H9 (cell line): Measurements from ENCODE around the gene HTRA3. TPM values are rescaled to one million over a fixed set of nuclear protein-coding genes. Genes with fewer than 3 reads are reported as not detected.

ENCODE experiments used
- DNase-seq: peaks from one replicate; pipeline ENCODE4 v3.0.0-alpha.2; 2017
- H2AFZ ChIP-seq: one replicate; pipeline ENCODE4 v1.6.1; 2013; ENCODE audit warnings: mild to moderate bottlenecking, low read length, control low read depth, moderate library complexity
- H2AK5ac ChIP-seq: 2 replicates; pipeline ENCODE4 v1.6.1; 2013; ENCODE audit warnings: low read length, control low read depth, mixed read lengths; ENCODE audit not compliant: insufficient read length
- H2BK120ac ChIP-seq: one replicate; pipeline ENCODE4 v1.6.1; 2013; ENCODE audit warnings: low read depth, mild to moderate bottlenecking, low read length, control low read depth, inconsistent platforms; ENCODE audit not compliant: poor library complexity, severe bottlenecking
- H2BK12ac ChIP-seq: 2 replicates; pipeline ENCODE4 v1.6.1; 2013; ENCODE audit warnings: low read length, control low read depth, mixed read lengths, low read depth; ENCODE audit not compliant: insufficient read length
- H2BK15ac ChIP-seq: 2 replicates; pipeline ENCODE4 v1.6.1; 2013; ENCODE audit warnings: low read depth, low read length, control low read depth
- H2BK20ac ChIP-seq: one replicate; pipeline ENCODE4 v1.6.1; 2013; ENCODE audit warnings: low read depth, mild to moderate bottlenecking, low read length, control low read depth, inconsistent platforms; ENCODE audit not compliant: poor library complexity, severe bottlenecking
- H2BK5ac ChIP-seq: 2 replicates; pipeline ENCODE4 v1.6.1; 2013; ENCODE audit warnings: low read length, control low read depth, mixed read lengths; ENCODE audit not compliant: insufficient read length
- H3K14ac ChIP-seq: 2 replicates; pipeline ENCODE4 v1.6.1; 2013; ENCODE audit warnings: low read length, control low read depth; ENCODE audit not compliant: insufficient read depth
- H3K18ac ChIP-seq: 2 replicates; pipeline ENCODE4 v1.6.1; 2013; ENCODE audit warnings: low read depth, mild to moderate bottlenecking, mixed read lengths, low read length, control low read depth; ENCODE audit not compliant: insufficient read length
- H3K23ac ChIP-seq: 2 replicates; pipeline ENCODE4 v1.6.1; 2013; ENCODE audit warnings: low read length, control low read depth, mixed read lengths, low read depth; ENCODE audit not compliant: insufficient read length
- H3K23me2 ChIP-seq: 2 replicates; pipeline ENCODE4 v1.6.1; 2013; ENCODE audit warnings: low read depth, mild to moderate bottlenecking, mixed read lengths, low read length, control low read depth; ENCODE audit not compliant: insufficient read length, poor library complexity, severe bottlenecking
- H3K27ac ChIP-seq: 2 replicates; pipeline ENCODE4 v1.5.1; 2013; ENCODE audit warnings: low read length, control low read depth, mixed read lengths, low read depth; ENCODE audit not compliant: insufficient read length
- H3K27me3 ChIP-seq: 2 replicates; pipeline ENCODE4 v1.6.1; 2013; ENCODE audit warnings: low read length, control low read depth, inconsistent platforms; ENCODE audit not compliant: insufficient read depth
- H3K4ac ChIP-seq: 2 replicates; pipeline ENCODE4 v1.6.1; 2013; ENCODE audit warnings: low read depth, mild to moderate bottlenecking, control low read depth, inconsistent platforms, low read length, moderate library complexity
- H3K4me1 ChIP-seq: 2 replicates; pipeline ENCODE4 v1.6.1; 2013; ENCODE audit warnings: low read length, control low read depth, inconsistent platforms; ENCODE audit not compliant: insufficient read depth
- H3K4me2 ChIP-seq: 2 replicates; pipeline ENCODE4 v1.6.1; 2013; ENCODE audit warnings: low read length, control low read depth, mixed read lengths; ENCODE audit not compliant: insufficient read length, insufficient read depth
- H3K56ac ChIP-seq: 2 replicates; pipeline ENCODE4 v1.6.1; 2013; ENCODE audit warnings: low read depth, mild to moderate bottlenecking, mixed read lengths, low read length, control low read depth; ENCODE audit not compliant: insufficient read length
- H3K79me1 ChIP-seq: 2 replicates; pipeline ENCODE4 v1.6.1; 2013; ENCODE audit warnings: low read depth, mild to moderate bottlenecking, moderate library complexity, low read length, control low read depth, inconsistent platforms; ENCODE audit not compliant: insufficient read depth, poor library complexity, severe bottlenecking
- H3K79me2 ChIP-seq: 2 replicates; pipeline ENCODE4 v1.6.1; 2013; ENCODE audit warnings: low read length, control low read depth, inconsistent platforms; ENCODE audit not compliant: insufficient read depth
- H3K9ac ChIP-seq: 2 replicates; pipeline ENCODE4 v1.6.1; 2013; ENCODE audit warnings: low read length, control low read depth, mixed read lengths; ENCODE audit not compliant: insufficient read length; ENCODE audit errors: extremely low read depth
- H3K9me3 ChIP-seq: one replicate; pipeline ENCODE4 v1.6.1; 2013; ENCODE audit warnings: low read depth, low read length, inconsistent platforms; ENCODE audit not compliant: control insufficient read depth
- H3T11ph ChIP-seq: one replicate; pipeline ENCODE4 v1.6.1; 2013; ENCODE audit warnings: mild to moderate bottlenecking, low read length, control low read depth, inconsistent platforms
- H4K20me1 ChIP-seq: one replicate; pipeline ENCODE4 v1.6.1; 2013; ENCODE audit not compliant: control insufficient read depth, insufficient read length, insufficient read depth
- H4K5ac ChIP-seq: 2 replicates; pipeline ENCODE4 v1.6.1; 2013; ENCODE audit warnings: low read depth, mild to moderate bottlenecking, mixed read lengths, low read length, control low read depth; ENCODE audit not compliant: insufficient read length
- H4K8ac ChIP-seq: replicated peaks from 2 replicates; pipeline ENCODE4 v1.6.1; 2013; ENCODE audit warnings: low read length, control low read depth, mixed read lengths, low read depth; ENCODE audit not compliant: insufficient read length
- H4K91ac ChIP-seq: 2 replicates; pipeline ENCODE4 v1.6.1; 2013; ENCODE audit warnings: low read depth, mild to moderate bottlenecking, moderate library complexity, mixed read lengths, low read length, control low read depth; ENCODE audit not compliant: insufficient read length
- H3K27ac Mint-ChIP-seq, 3 experiments: 2 replicates in 2 of 3; 3 replicates in 1 of 3; pipeline ENCODE4 v1.8.0; 2020 to 2021; ENCODE audit warnings: mixed read lengths in 3 of 3, mild to moderate bottlenecking in 1 of 3, moderate library complexity in 1 of 3
- H3K27me3 Mint-ChIP-seq: 2 replicates; pipeline ENCODE4 v1.8.0; 2021; ENCODE audit warnings: low read depth, mild to moderate bottlenecking, moderate library complexity, mixed read lengths
- H3K36me3 Mint-ChIP-seq, 3 experiments: 2 replicates in 2 of 3; 3 replicates in 1 of 3; pipeline ENCODE4 v1.8.0; 2020 to 2021; ENCODE audit warnings: low read depth in 3 of 3, mixed read lengths in 3 of 3; ENCODE audit not compliant: insufficient read depth in 1 of 3
- H3K4me1 Mint-ChIP-seq, 2 experiments: 2 replicates each; pipeline ENCODE4 v1.8.0; 2020; ENCODE audit warnings: mixed read lengths in 2 of 2
- H3K4me3 Mint-ChIP-seq, 2 experiments: 2 replicates in 1 of 2; 3 replicates in 1 of 2; pipeline ENCODE4 v1.8.0; 2020 to 2021; ENCODE audit warnings: mild to moderate bottlenecking in 2 of 2, mixed read lengths in 2 of 2, moderate library complexity in 1 of 2
- H3K9me3 Mint-ChIP-seq, 2 experiments: 2 replicates in 1 of 2; 3 replicates in 1 of 2; pipeline ENCODE4 v1.8.0; 2020; ENCODE audit warnings: mild to moderate bottlenecking in 2 of 2, mixed read lengths in 2 of 2, moderate library complexity in 1 of 2
- WGBS: extraction: QIAGEN DNeasy Blood & Tissue Kit; methylation state at CpG from one replicate; pipeline ENCODE4 v1.1.7; 2013; ENCODE audit warnings: missing lambda C conversion rate, low lambda C conversion rate, mixed read lengths; ENCODE audit not compliant: insufficient read length; ENCODE audit errors: extremely low coverage; 5-methylcytosine and 5-hydroxymethylcytosine counted together
- total RNA-seq: library from RNA; stranded (reverse); gene quantifications from 2 replicates; pipeline ENCODE4 v1.2.1, GENCODE V29; 2021
- TF ChIP-seq, protein P1 (sequence below): fragments of 200-600 bp; sonication (generic); conservative IDR thresholded peaks from 3 replicates; pipeline ENCODE4 v1.8.0; 2021; ENCODE audit warnings: antibody characterized with exemption, mild to moderate bottlenecking

Gene HTRA3
- total RNA-seq, 1 experiment from 2014 or later: 3.0 TPM

DNA sequence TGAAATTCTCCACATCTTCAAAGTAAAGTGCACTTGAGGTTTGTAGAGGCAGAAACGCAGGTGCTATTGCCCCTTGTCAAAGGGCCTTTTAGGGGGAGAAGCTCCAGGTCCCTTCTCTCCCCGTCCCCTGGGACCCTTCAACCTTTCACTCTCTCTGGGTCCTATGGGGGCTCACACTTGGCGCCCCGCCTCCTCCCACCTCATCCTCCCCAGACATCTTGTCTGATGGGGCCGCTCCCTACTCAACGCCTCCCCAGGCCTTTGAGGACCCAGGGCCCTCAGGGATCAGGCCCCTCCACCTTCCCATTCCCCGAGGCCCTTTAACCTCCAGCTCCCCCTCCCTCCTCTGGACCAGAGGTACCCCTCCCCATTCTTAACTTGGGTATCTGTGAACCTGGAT lies 1.3 kb upstream of the HTRA3 start:
- Histone ChIP-seq H2AFZ (no peak overlapping the region), H3K79me2 (no peaks in the 10 kb centered on the region), H3K4ac (no peak overlapping the region), H3K23me2 (peaks cover 4% of the 10 kb centered on the region), H3K14ac (no peak overlapping the region), H3K9me3 (no peaks in the 10 kb centered on the region), H2BK15ac (no peak overlapping the region), H3K79me1 (no peaks in the 10 kb centered on the region), H2BK12ac (no peak overlapping the region), H3K18ac (no peak overlapping the region), H3K4me1 (no peaks in the 10 kb centered on the region), H3K4me2 (no peak overlapping the region), H2BK120ac (no peak overlapping the region), H3T11ph (no peak overlapping the region), H4K8ac (no peak overlapping the region), H3K9ac (no peak overlapping the region), H4K20me1 (no peaks in the 10 kb centered on the region), H2AK5ac (no peak overlapping the region), H4K91ac (no peak overlapping the region), H3K56ac (no peak overlapping the region), H2BK20ac (no peak overlapping the region), H4K5ac (no peak overlapping the region), H2BK5ac (no peak overlapping the region), H3K27ac (no peak overlapping the region), H3K27me3 (peaks cover 9% of the 10 kb centered on the region; the same call in 1 of the 2 replicates), H3K23ac (no peak overlapping the region)
- H3K36me3 Mint-ChIP-seq: no peaks in the 10 kb centered on the region; a peak in 1 of 7 replicates
- no peak overlapping the region for H3K27ac Mint-ChIP-seq
- H3K9me3 Mint-ChIP-seq: no peaks in the 10 kb centered on the region; a peak in 1 of 5 replicates
- H3K4me1 Mint-ChIP-seq: peaks cover 0 to 15% of the 10 kb centered on the region in 2 experiments; a peak in 2 of 4 replicates
- DNase-seq: no peak
- no peak overlapping the region for H3K4me3 Mint-ChIP-seq
- TF ChIP-seq, protein P1, sequence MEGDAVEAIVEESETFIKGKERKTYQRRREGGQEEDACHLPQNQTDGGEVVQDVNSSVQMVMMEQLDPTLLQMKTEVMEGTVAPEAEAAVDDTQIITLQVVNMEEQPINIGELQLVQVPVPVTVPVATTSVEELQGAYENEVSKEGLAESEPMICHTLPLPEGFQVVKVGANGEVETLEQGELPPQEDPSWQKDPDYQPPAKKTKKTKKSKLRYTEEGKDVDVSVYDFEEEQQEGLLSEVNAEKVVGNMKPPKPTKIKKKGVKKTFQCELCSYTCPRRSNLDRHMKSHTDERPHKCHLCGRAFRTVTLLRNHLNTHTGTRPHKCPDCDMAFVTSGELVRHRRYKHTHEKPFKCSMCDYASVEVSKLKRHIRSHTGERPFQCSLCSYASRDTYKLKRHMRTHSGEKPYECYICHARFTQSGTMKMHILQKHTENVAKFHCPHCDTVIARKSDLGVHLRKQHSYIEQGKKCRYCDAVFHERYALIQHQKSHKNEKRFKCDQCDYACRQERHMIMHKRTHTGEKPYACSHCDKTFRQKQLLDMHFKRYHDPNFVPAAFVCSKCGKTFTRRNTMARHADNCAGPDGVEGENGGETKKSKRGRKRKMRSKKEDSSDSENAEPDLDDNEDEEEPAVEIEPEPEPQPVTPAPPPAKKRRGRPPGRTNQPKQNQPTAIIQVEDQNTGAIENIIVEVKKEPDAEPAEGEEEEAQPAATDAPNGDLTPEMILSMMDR: no peak
- peaks cover 38% of the 10 kb centered on the region for H3K27me3 Mint-ChIP-seq
- no CpG with 5 or more reads among the region's 7 CpGs for WGBS
